Adrenal gland (tissue), 5 donors: ENCODE data around the gene AGAP1.

Experiments used
- POLR2A ChIP-seq, 2 donors: fragments of 450-650 bp; IDR thresholded peaks; one replicate each; pipeline ENCODE4 v1.6.1; 2017; ENCODE audit warnings: antibody characterized with exemption in 2 of 2, mild to moderate bottlenecking in 2 of 2, moderate library complexity in 1 of 2
- TF ChIP-seq, protein P1 (sequence below), 6 experiments: fragments of 450-650 bp in 4 of 6; fragments of 200-600 bp in 2 of 6; sonication (generic) in 1 of 6; IDR thresholded peaks; 1 replicate in 5 of 6; 2 replicates in 1 of 6; pipeline versions ENCODE4 v1.5.1 to v1.8.0; 2016 to 2021; ENCODE audit warnings: antibody characterized with exemption in 6 of 6, mild to moderate bottlenecking in 2 of 6, moderate library complexity in 1 of 6
- donor health status: DM: no; HTN: no; CAD: no.

DNA sequence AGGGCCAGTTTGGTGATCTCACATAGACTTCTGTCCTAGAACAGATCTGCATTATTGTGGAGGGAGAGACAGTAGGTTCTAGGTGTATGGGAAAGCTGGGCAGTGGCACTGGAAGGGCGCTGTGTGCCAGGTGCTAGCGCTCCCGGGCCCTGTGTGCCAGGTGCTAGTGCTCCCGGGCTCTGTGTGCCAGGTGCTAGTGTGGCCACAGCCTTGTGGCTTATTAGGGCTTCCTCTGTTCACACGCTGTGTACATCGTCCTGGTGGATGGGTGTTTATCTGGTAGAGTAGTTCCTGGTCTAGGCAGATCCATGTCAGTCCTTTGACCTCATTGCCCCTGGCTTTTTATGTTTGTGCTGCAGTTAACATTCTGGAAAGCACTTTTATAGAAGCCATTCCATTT, 263.4 kb downstream of the AGAP1 start:
- TF ChIP-seq, protein P1, sequence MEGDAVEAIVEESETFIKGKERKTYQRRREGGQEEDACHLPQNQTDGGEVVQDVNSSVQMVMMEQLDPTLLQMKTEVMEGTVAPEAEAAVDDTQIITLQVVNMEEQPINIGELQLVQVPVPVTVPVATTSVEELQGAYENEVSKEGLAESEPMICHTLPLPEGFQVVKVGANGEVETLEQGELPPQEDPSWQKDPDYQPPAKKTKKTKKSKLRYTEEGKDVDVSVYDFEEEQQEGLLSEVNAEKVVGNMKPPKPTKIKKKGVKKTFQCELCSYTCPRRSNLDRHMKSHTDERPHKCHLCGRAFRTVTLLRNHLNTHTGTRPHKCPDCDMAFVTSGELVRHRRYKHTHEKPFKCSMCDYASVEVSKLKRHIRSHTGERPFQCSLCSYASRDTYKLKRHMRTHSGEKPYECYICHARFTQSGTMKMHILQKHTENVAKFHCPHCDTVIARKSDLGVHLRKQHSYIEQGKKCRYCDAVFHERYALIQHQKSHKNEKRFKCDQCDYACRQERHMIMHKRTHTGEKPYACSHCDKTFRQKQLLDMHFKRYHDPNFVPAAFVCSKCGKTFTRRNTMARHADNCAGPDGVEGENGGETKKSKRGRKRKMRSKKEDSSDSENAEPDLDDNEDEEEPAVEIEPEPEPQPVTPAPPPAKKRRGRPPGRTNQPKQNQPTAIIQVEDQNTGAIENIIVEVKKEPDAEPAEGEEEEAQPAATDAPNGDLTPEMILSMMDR (IDR thresholded peaks at IDR 0.05): no peak
- TF ChIP-seq POLR2A (IDR thresholded peaks at IDR 0.05): no peak
